GM21390 (cell line): ENCODE data around the gene ZNF362.
"Not testable (repeated sequence)": the region's sequence is repeated elsewhere in the genome, so short reads cannot be mapped to it uniquely, and the experiment has no call there.

Source experiments
- ATAC-seq: cut with Tn5 transposase; IDR thresholded peaks from one replicate; pipeline ENCODE4 v1.9.1; 2021; ENCODE audit not compliant: unreplicated experiment

ZNF362 gene

GRCh38 chr1:33282791-33283190 is 26.5 kb downstream of the ZNF362 start:
- ATAC-seq = no peak

- no peak for ATAC-seq
Measured at GRCh38 chr1:33284049-33284448, 27.8 kb downstream of the ZNF362 start.

- no peak for ATAC-seq
Measured at GRCh38 chr1:33286451-33287185, 30.3 kb downstream of the ZNF362 start.

GRCh38 chr1:33287317-33287716 is 31.0 kb downstream of the ZNF362 start:
- ATAC-seq = no peak

GRCh38 chr1:33288976-33289857 is 32.9 kb downstream of the ZNF362 start:
- no peak for ATAC-seq

GRCh38 chr1:33289858-33290154 is 33.5 kb downstream of the ZNF362 start:
- ATAC-seq = no peak

GRCh38 chr1:33290615-33291014 is 34.3 kb downstream of the ZNF362 start:
- ATAC-seq = not testable (repeated sequence)

- no peak for ATAC-seq
Measured at GRCh38 chr1:33292726-33293340, 36.5 kb downstream of the ZNF362 start.

GRCh38 chr1:33294071-33295010 is 38.0 kb downstream of the ZNF362 start:
- ATAC-seq = no peak

- ATAC-seq = no peak
Measured at GRCh38 chr1:33295023-33295422, 38.7 kb downstream of the ZNF362 start.

GRCh38 chr1:33295450-33296081 is 39.3 kb downstream of the ZNF362 start:
- peak; percentile 58 for ATAC-seq

- ATAC-seq = no peak
Measured at GRCh38 chr1:33296082-33296458, 39.8 kb downstream of the ZNF362 start.

- no peak for ATAC-seq
Measured at GRCh38 chr1:33296824-33297223, 40.5 kb downstream of the ZNF362 start.

GRCh38 chr1:33297911-33298622 is 41.8 kb downstream of the ZNF362 start:
- no peak for ATAC-seq

GRCh38 chr1:33298623-33299277 is 42.5 kb downstream of the ZNF362 start:
- ATAC-seq = peak; percentile 61

GRCh38 chr1:33299461-33300155 is 43.3 kb downstream of the ZNF362 start:
- no peak for ATAC-seq

GRCh38 chr1:33300673-33301072 is 44.4 kb downstream of the ZNF362 start:
- no peak for ATAC-seq

GRCh38 chr1:33301273-33301984 is 45.1 kb downstream of the ZNF362 start:
- ATAC-seq = no peak
